Stimulated activated naive B cell treated with anti-CD40 and anti-IgM and Interleukin-4, amounts not matched to agents 10 μg/mL and 1 μg/mL and 100 μg/mL, for 72 hours (primary cell): ENCODE measurements around the gene RAB11A.
A peak's percentile ranks its signal among the peaks of the same experiment; 100 is the strongest.

Source experiments
- ATAC-seq, 2 donors: fragments of 150-1000 bp; cut with Tn5 transposase; replicated peaks; 2 replicates each; pipeline ENCODE4 v1.10.0; 2021; ENCODE audit warnings: moderate library complexity in 1 of 2
- DNase-seq: peaks from one replicate; pipeline ENCODE4 v3.0.0; 2021
- H3K27ac Mint-ChIP-seq: one replicate; pipeline ENCODE4 v1.8.0; 2022; ENCODE audit warnings: mild to moderate bottlenecking, mixed read lengths
- H3K27me3 Mint-ChIP-seq, 2 donors: one replicate each; pipeline ENCODE4 v1.8.0; 2022; ENCODE audit warnings: mixed read lengths in 2 of 2
- H3K36me3 Mint-ChIP-seq, 2 donors: one replicate each; pipeline ENCODE4 v1.8.0; 2022; ENCODE audit warnings: mixed read lengths in 2 of 2, mild to moderate bottlenecking in 1 of 2
- H3K4me1 Mint-ChIP-seq, 2 donors: one replicate each; pipeline ENCODE4 v1.8.0; 2022; ENCODE audit warnings: mixed read lengths in 2 of 2, mild to moderate bottlenecking in 1 of 2
- H3K4me3 Mint-ChIP-seq, 2 donors: one replicate each; pipeline ENCODE4 v1.8.0; 2022; ENCODE audit warnings: mild to moderate bottlenecking in 2 of 2, mixed read lengths in 2 of 2, moderate library complexity in 1 of 2
- H3K9me3 Mint-ChIP-seq, 2 donors: one replicate each; pipeline ENCODE4 v1.8.0; 2022; ENCODE audit warnings: mixed read lengths in 2 of 2, mild to moderate bottlenecking in 1 of 2

Gene RAB11A

DNA sequence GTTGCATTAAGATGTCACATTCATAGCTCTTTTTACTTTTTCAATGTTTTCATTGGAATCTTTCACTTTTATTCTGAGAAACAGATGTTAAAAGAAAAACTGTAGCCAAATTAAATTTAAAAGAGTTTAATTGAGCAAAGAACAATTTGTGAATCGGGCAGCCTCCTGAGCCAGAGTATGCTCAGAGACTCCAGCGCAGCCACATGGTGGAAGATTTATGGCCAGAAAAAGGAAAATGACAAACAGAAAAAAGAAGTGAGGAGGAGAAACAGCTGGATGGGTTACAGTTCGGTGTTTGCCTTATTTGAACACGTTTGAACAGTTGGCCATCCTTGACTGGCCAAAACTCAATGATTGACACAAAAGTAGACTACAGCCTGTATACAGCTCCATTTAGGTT, 33.8 kb upstream of the RAB11A start:
- peak overlapping the region; percentile 25 for H3K27ac Mint-ChIP-seq
- H3K27me3 Mint-ChIP-seq = no peaks in the 10 kb centered on the region
- H3K36me3 Mint-ChIP-seq = no peaks in the 10 kb centered on the region
- no peaks in the 10 kb centered on the region for H3K9me3 Mint-ChIP-seq
- peaks cover 31 to 42% of the 10 kb centered on the region in 2 donors for H3K4me1 Mint-ChIP-seq
- ATAC-seq (no peak), DNase-seq (no peak)
- no peak overlapping the region for H3K4me3 Mint-ChIP-seq

DNA sequence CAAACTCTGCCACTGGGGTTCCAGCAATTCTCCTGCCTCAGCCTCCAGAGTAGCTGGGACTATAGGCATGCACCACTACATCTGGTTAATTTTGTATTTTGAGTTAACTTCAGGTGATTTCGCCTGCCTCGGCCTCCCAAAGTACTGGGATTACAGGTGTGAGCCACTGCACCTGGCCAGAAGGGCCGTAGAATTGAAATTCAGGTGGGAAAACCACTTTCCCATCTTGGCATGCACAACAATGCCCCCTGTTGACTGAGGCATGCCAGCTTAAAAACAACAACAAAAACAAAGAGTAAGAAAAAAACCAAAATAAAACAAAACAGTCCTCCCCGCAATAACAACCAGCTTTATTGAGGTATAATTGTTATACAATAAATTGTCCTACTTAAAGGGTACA, 32.6 kb upstream of the RAB11A start:
- Mint-ChIP-seq H3K4me3 (no peak overlapping the region), H3K27ac (peak overlapping the region; percentile 57), H3K4me1 (peaks cover 28 to 40% of the 10 kb centered on the region in 2 donors), H3K36me3 (no peaks in the 10 kb centered on the region), H3K27me3 (no peaks in the 10 kb centered on the region), H3K9me3 (no peaks in the 10 kb centered on the region)
- no peak for DNase-seq
- ATAC-seq = no peak

DNA sequence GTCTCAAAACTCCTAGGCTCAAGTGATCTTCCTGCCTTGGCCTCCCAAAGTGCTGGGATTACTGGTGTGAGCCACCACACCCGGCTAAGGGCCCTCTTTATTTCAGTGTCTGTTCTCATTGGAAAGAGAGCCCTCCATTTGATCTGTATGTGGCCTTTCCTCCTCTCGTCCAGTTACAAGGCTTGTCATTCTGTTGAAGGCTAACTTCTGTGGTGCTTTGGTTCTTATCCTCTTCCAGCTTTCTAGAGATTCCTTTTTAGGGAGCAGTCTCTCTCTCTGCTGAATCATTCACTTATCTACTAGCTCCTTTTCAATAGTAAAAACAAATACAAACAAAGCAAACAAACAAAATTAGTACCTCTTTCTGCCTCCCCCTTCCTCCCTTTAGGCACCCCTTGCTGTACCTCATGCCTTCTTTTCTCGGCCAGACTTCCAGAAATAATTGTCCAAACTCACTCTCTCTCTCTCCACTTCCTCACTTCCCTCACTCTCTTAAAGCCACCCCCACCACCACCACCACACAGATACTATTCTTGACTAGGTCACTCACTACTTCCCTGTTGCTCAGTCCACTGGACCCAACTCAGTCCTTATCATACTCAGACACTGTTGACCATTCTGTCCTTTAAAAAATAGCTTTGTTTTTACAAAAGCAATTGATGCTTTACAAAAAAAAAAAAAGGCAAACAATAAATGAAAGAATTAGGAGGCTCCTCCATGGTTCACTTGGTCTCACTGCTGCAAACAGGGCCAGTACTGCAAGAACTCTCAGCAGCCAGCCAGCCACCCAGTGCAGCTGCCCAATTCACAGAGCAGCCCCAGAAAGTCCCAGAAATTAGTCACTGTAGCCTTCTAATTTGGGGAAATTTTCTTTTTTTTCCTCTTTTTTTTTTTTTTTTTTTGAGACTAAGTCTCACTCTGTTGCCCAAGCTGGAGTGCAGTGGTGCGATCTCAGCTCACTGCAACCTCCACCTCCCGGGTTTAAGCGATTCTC, 31.7 kb upstream of the RAB11A start:
- H3K4me3 Mint-ChIP-seq = peak overlapping the region; percentile 1 to 2
- H3K36me3 Mint-ChIP-seq = no peaks in the 10 kb centered on the region
- H3K27me3 Mint-ChIP-seq = no peaks in the 10 kb centered on the region
- no peaks in the 10 kb centered on the region for H3K9me3 Mint-ChIP-seq
- peaks cover 26 to 38% of the 10 kb centered on the region in 2 donors for H3K4me1 Mint-ChIP-seq
- ATAC-seq (peak; percentile 55 to 70), DNase-seq (no peak)
- peak overlapping the region; percentile 68 for H3K27ac Mint-ChIP-seq

DNA sequence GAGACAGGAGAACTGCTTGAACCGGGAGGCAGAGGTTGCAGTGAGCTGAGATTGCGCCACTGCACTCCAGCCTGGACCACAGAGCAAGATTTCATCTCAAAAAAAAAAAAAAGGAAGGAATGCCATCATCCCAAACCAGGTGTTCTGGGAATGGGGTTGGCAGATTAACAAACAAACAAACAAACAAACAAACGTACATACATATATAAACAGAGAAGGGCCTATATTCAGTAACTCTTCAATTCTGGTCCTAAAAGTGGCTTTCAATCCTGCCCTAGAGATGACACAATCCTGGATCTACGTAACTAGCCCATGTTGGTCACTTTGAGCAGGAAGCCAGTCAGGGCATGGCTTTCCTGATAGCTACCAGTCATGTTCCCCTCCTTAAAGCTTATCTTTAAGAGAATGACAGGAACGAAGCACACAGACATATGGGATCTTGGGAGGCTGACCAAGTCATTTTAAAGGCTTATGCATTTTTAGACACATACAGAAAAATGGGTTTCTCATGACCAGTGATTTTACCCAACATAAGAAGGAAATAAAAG, 29.9 kb upstream of the RAB11A start:
- no peak overlapping the region for H3K4me3 Mint-ChIP-seq
- no peaks in the 10 kb centered on the region for H3K9me3 Mint-ChIP-seq
- DNase-seq = no peak
- H3K27me3 Mint-ChIP-seq = no peaks in the 10 kb centered on the region
- no peak overlapping the region for H3K27ac Mint-ChIP-seq
- peaks cover 12 to 20% of the 10 kb centered on the region in 2 donors for H3K4me1 Mint-ChIP-seq
- H3K36me3 Mint-ChIP-seq = no peaks in the 10 kb centered on the region
- ATAC-seq = no peak

DNA sequence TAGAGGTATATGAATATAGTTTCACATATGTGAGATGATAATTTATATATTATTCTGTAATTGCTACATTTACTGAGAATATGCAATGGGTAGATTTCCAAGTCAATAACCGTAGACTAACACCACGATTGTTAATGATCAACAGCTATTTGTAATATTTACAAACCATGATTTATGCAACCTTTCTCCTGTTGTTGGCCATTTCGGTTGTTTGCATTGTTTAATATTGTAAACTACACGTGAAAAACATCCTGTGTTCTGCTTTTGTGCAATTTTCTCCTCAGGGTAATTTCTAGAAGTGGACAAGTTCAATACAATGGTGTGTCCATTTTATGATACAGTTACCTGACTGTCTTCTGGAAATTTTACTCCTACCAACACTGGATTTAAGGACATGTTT, 29.3 kb upstream of the RAB11A start:
- H3K4me3 Mint-ChIP-seq = no peak overlapping the region
- H3K9me3 Mint-ChIP-seq = no peaks in the 10 kb centered on the region
- H3K36me3 Mint-ChIP-seq = no peaks in the 10 kb centered on the region
- DNase-seq (no peak), ATAC-seq (no peak)
- H3K27me3 Mint-ChIP-seq = no peaks in the 10 kb centered on the region
- H3K4me1 Mint-ChIP-seq = peaks cover 11 to 16% of the 10 kb centered on the region in 2 donors
- H3K27ac Mint-ChIP-seq = no peak overlapping the region

DNA sequence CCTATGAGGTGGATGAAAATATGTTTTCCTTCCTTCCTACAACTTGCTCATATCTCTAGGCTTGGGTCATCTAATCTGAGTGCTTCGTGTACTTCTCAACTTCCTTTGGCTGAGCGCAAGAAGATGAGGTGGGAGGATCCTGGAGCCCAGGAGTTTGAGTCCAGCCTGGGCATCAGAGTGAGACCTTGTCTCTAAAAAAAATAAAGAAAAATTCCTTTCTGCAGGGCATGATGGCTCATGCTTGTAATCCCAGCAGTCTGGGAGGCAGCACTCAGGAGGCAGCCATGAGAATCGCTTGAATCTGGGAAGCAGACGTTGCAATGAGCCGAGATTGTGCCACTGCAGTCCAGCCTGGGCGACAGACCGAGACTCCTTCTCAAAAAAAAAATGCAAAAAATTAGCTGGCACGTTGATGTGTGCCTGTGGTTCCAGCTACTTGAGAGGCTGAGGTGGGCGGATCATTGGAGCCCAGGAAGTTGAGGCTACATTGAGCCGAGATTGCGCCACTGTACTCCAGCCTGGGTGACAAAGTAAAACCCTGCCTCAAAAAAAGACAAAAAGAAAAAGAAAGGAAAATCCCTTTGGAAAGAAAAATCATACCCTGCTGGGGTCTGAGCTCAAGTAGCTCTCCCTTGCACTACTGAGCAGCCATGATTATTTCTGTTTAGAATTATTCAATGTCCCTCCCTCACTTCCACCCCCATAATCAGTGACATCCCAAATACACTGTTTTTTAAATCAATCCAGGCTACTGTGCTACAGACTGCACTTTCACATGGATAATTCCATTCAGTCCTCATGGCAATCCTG, 28.0 kb upstream of the RAB11A start:
- no peak for ATAC-seq
- Mint-ChIP-seq H3K4me1 (peaks cover 11 to 13% of the 10 kb centered on the region in 2 donors), H3K36me3 (no peaks in the 10 kb centered on the region), H3K4me3 (no peak overlapping the region), H3K27me3 (no peaks in the 10 kb centered on the region), H3K27ac (no peak overlapping the region), H3K9me3 (no peaks in the 10 kb centered on the region)
- no peak for DNase-seq

DNA sequence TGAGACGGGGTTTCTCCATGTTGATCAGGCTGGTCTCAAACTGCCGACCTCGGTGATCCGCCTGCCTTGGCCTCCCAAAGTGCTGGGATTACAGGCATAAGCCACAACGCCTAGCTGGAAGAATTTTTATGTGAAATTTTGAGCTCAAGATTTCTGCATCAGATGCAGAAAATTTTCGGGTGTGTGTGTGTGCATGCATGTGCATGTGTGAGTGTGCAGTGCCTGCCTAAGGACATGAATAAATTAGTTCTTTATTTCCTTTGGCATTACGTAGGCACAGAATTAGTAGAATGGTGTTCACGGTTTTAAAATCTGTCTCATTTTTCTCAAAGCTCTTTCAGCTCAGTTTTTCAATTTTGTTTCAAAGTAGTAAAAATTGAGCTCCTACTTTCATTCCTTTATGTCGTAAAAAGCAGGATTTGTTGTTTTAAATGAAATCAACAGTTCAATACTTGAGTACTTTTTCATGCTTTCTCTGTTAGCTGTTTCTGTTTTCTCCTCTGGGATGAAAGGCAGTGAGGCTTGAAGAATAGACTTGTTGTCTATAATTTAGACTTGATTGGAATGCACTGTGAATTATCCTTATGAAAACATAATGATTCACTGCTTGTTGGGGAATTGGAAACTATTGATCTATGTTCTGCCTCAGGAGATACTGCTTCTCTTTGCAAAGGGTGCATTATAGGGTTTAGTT, 23.3 kb upstream of the RAB11A start:
- DNase-seq (no peak), ATAC-seq (no peak)
- Mint-ChIP-seq H3K27me3 (no peaks in the 10 kb centered on the region), H3K4me1 (no peaks in the 10 kb centered on the region), H3K4me3 (no peak overlapping the region), H3K27ac (no peak overlapping the region), H3K9me3 (no peaks in the 10 kb centered on the region), H3K36me3 (no peaks in the 10 kb centered on the region)

DNA sequence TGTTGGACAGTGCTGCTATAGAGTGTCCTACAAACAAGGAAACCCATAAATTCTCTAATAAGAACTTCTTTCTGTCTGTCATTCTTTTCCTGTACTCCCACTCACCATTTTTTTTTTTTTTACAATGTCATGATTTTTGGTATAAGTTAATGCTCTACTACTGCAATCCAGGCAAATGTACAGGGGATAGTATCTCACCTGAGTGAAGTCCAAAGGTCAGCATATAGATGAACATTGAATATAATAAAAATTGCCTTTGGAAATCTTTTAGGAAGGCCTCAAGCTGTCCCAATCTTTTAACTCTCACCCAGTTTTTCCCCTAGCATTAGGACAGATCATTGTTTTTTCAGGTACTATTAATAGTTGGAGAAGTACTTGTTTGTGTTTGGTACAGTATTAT, 21.3 kb upstream of the RAB11A start:
- Mint-ChIP-seq H3K4me3 (no peak overlapping the region), H3K36me3 (no peaks in the 10 kb centered on the region), H3K27me3 (no peaks in the 10 kb centered on the region), H3K9me3 (no peaks in the 10 kb centered on the region), H3K4me1 (no peaks in the 10 kb centered on the region), H3K27ac (no peak overlapping the region)
- ATAC-seq (no peak), DNase-seq (no peak)

DNA sequence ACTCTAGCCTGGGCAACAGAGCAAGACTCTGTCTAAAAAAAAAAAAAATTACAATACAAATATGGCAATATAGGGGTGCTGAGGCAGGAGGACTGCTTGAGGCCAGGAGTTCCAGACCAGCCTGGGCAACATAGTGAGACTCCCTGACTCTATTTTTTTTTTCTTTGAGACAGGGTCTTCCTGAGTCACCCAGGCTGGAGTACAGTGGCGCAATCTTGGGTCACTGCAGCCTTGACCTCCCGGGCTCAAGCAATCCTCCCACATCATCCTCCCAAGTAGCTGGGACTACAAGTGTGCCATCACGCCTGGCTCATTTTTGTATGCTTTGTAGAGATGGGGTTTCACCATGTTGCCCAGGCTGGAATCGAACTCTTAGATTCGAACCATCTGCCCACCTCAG, 17.3 kb upstream of the RAB11A start:
- no peak for DNase-seq
- Mint-ChIP-seq H3K4me1 (peaks cover 3 to 4% of the 10 kb centered on the region in 2 donors), H3K27ac (no peak overlapping the region), H3K27me3 (no peaks in the 10 kb centered on the region), H3K4me3 (no peak overlapping the region), H3K36me3 (no peaks in the 10 kb centered on the region), H3K9me3 (no peaks in the 10 kb centered on the region)
- ATAC-seq = no peak

DNA sequence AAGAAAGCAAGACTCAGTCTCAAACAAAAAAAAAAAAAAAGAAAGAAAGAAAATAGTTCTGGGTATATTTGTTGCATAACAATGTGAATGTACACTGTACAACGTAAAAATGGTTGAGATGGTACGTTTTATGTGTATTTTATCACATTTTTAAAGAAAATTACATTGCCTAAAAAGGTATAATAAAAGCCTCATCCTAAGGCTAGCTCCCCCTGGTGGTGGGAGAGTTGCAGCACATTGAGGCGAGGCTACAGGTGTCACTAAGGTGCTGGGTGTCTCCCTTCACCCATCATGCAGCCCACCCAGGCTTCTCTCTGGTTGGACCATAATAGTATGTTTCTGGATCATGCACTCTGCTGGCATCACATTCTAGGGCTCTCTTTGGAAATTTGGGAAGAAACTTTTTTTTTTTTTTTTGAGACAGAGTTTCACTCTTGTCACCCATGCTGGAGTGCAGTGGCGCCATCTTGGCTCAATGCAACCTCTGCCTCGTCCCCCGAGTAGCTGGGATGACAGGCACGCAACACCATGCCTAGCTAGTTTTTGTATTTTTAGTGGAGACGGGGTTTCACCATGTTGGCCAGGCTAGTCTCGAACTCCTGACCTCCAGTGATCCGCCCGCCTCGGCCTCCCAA, 12.4 kb upstream of the RAB11A start:
- Mint-ChIP-seq H3K9me3 (no peaks in the 10 kb centered on the region), H3K36me3 (no peaks in the 10 kb centered on the region), H3K27ac (no peak overlapping the region), H3K27me3 (no peaks in the 10 kb centered on the region), H3K4me1 (peaks cover 10 to 17% of the 10 kb centered on the region in 2 donors), H3K4me3 (no peak overlapping the region)
- DNase-seq (peak; percentile 26), ATAC-seq (peak; percentile 65 to 75)

DNA sequence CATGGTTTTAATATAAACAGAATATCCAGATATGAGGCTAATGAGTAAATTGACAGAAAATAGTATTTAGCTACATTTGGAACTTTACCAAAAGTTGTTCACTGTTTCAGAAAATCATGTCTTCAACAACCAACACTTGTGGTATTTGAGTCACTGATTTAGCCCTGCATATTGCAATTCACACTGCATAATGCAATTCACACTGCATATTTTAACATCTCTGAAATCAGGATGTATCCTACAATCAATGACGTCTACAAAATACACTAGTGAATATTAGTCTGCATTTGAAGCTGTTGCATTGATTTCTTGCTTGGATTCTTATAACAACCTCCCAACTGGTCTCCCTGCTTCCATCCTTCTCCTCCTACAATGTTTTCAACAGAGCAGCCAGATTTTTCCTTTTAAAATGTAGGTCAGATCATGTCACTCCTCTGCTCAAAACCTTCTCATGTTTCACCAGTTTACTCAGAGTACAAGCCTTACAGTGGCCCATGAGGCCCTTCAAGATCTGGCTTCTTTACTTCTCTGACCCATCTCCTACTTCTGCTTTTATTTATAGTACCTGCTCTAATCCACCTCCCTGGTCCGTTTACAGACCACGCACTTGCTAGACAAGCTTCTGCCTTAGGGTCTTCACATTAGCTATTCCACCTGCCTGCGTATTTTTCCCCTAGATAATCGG, 11.4 kb upstream of the RAB11A start:
- DNase-seq (no peak), ATAC-seq (peak; percentile 33 to 52)
- Mint-ChIP-seq H3K27me3 (no peaks in the 10 kb centered on the region), H3K4me3 (no peak overlapping the region), H3K36me3 (no peaks in the 10 kb centered on the region), H3K27ac (no peak overlapping the region), H3K4me1 (peaks cover 13 to 22% of the 10 kb centered on the region in 2 donors), H3K9me3 (no peaks in the 10 kb centered on the region)

DNA sequence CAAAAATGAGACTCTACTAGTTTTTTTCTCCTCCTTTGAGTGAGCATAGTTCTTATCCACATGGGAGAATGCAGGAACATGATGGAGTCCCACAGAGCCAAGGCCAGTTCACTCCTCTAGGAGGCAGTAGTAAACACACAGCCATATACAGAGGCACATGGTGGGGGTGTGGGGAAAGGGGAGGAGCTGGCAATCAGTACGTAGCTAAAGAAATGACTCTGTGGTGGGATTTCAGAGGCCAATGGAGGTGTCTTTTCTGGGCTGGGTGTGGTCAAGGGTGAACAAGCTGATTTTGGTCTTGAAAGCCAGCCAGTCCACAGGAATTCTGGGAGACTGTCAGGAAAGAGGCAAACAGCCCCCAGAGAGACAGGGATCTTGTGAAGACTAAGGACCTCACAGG, 6.6 kb upstream of the RAB11A start:
- H3K9me3 Mint-ChIP-seq = no peaks in the 10 kb centered on the region
- H3K27me3 Mint-ChIP-seq = no peaks in the 10 kb centered on the region
- peaks cover 8 to 21% of the 10 kb centered on the region in 2 donors for H3K4me1 Mint-ChIP-seq
- no peaks in the 10 kb centered on the region for H3K36me3 Mint-ChIP-seq
- no peak overlapping the region for H3K4me3 Mint-ChIP-seq
- DNase-seq (peak; percentile 30), ATAC-seq (peak; percentile 95 to 97)
- H3K27ac Mint-ChIP-seq = no peak overlapping the region

DNA sequence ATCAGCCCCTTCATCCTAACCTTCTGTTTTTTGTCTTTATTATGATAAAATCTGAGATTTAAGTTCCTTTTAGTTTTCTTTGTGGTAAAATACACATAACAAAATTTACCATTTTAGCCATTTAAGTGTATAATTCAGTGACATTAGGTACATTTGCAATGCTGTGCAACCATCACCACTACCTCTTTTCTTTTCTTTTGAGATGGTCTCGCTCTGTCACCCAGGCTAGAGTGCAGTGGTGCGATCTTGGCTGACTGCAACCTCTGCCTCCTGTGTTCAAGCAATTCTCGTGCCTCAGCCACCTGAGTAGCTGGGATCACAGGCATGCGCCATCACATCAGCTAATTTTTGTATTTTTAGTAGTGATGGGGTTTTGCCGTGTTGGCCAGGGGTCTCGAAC, 6.2 kb upstream of the RAB11A start:
- ATAC-seq = peak in 1 of 2 donors; percentile 45
- H3K9me3 Mint-ChIP-seq = no peaks in the 10 kb centered on the region
- no peak for DNase-seq
- H3K27ac Mint-ChIP-seq = no peak overlapping the region
- H3K27me3 Mint-ChIP-seq = no peaks in the 10 kb centered on the region
- no peak overlapping the region for H3K4me3 Mint-ChIP-seq
- peaks cover 5 to 17% of the 10 kb centered on the region in 2 donors for H3K4me1 Mint-ChIP-seq
- no peaks in the 10 kb centered on the region for H3K36me3 Mint-ChIP-seq
